Measurements from ENCODE around the gene IFNE.

- TF ChIP-seq CTCF (conservative IDR thresholded peaks at IDR 0.05 in 1 of 2, IDR thresholded peaks at IDR 0.05 in 1 of 2; ENCODE audit: low read depth in 1 of 2, low read length in 2 of 2) (no peak), EZH2 (IDR thresholded peaks at IDR 0.05; ENCODE audit: low read length, missing control alignments) (no peak)
Measured at GRCh38 chr9:21523021-21524014, 41.2 kb upstream of the IFNE start.

All from fibroblast of lung (primary cell).